DMS 273 treated with DMSO at 0.1 percent for 48 hours (cell line): ENCODE data around the gene LRRC8C.

Source experiments
- DNase-seq: peaks from one replicate; lab custom pipeline; 2025; lab: John Stamatoyannopoulos, UW

Gene LRRC8C

GRCh38 chr1:89671775-89672488 is 39.0 kb downstream of the LRRC8C start:
- no peak for DNase-seq

GRCh38 chr1:89672489-89673183 is 39.7 kb downstream of the LRRC8C start:
- DNase-seq = no peak

GRCh38 chr1:89673251-89673650 is 40.3 kb downstream of the LRRC8C start:
- no peak for DNase-seq

- DNase-seq = no peak
These were observed 42.8 kb downstream of the LRRC8C start for GRCh38 chr1:89675677-89676076.

- DNase-seq = no peak
These were observed 48.3 kb downstream of the LRRC8C start for GRCh38 chr1:89681045-89681729.

- DNase-seq = no peak
These were observed 49.7 kb downstream of the LRRC8C start for GRCh38 chr1:89682611-89683010.

GRCh38 chr1:89685461-89685860 is 52.5 kb downstream of the LRRC8C start:
- no peak for DNase-seq

- DNase-seq = no peak
These were observed 53.6 kb downstream of the LRRC8C start for GRCh38 chr1:89686520-89686919.

- DNase-seq = no peak
These were observed 54.3 kb downstream of the LRRC8C start for GRCh38 chr1:89687254-89687653.

GRCh38 chr1:89688607-89689006 is 55.7 kb downstream of the LRRC8C start:
- no peak for DNase-seq

- peak; percentile 5 for DNase-seq
These were observed 56.3 kb downstream of the LRRC8C start for GRCh38 chr1:89689234-89689633.

GRCh38 chr1:89690595-89690994 is 57.7 kb downstream of the LRRC8C start:
- no peak for DNase-seq

- no peak for DNase-seq
These were observed 59.9 kb downstream of the LRRC8C start for GRCh38 chr1:89692601-89693521.

GRCh38 chr1:89695847-89696246 is 62.9 kb downstream of the LRRC8C start:
- no peak for DNase-seq

GRCh38 chr1:89697383-89697782 is 64.5 kb downstream of the LRRC8C start:
- DNase-seq = no peak

GRCh38 chr1:89698020-89698560 is 65.2 kb downstream of the LRRC8C start:
- no peak for DNase-seq

- no peak for DNase-seq
These were observed 65.7 kb downstream of the LRRC8C start for GRCh38 chr1:89698624-89699023.

GRCh38 chr1:89699451-89699986 is 66.6 kb downstream of the LRRC8C start:
- DNase-seq = no peak

- DNase-seq = no peak
These were observed 68.9 kb downstream of the LRRC8C start for GRCh38 chr1:89701746-89702241.

- no peak for DNase-seq
These were observed 69.7 kb downstream of the LRRC8C start for GRCh38 chr1:89702520-89703045.

GRCh38 chr1:89703469-89703868 is 70.5 kb downstream of the LRRC8C start:
- no peak for DNase-seq
